ENCODE results near the gene KCTD20.
"Not testable (repeated sequence)": the region's sequence is repeated elsewhere in the genome, so short reads cannot be mapped to it uniquely, and the experiment has no call there.

DNA sequence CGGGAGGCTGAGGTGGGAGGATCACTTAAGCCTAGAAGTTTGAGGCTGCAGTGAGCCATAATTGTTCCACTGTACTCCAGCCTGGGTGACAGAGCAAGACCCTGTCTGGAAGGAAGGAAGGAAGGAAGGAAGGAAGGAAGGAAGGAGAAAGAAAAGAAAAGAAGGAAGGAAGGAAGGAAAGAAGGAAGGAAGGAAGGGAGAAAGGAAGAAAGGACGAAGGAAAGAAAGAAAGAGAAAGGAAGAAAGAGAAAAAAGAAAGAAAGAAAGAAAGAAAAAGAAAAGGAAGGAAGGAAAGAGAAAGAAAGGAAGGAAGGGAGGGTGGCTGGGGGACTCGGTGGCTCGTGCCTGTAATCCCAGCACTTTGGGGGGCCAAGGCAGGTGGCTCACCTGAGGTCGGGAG, 33.1 kb upstream of the KCTD20 start:
- not testable (repeated sequence) for TF ChIP-seq POLR2A (IDR thresholded peaks at IDR 0.05)
- TF ChIP-seq, protein P1, sequence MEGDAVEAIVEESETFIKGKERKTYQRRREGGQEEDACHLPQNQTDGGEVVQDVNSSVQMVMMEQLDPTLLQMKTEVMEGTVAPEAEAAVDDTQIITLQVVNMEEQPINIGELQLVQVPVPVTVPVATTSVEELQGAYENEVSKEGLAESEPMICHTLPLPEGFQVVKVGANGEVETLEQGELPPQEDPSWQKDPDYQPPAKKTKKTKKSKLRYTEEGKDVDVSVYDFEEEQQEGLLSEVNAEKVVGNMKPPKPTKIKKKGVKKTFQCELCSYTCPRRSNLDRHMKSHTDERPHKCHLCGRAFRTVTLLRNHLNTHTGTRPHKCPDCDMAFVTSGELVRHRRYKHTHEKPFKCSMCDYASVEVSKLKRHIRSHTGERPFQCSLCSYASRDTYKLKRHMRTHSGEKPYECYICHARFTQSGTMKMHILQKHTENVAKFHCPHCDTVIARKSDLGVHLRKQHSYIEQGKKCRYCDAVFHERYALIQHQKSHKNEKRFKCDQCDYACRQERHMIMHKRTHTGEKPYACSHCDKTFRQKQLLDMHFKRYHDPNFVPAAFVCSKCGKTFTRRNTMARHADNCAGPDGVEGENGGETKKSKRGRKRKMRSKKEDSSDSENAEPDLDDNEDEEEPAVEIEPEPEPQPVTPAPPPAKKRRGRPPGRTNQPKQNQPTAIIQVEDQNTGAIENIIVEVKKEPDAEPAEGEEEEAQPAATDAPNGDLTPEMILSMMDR (IDR thresholded peaks at IDR 0.05), result not testable (repeated sequence)
